H1 (cell line): ENCODE data around the gene FOXN3.

Source experiments
- POLR2A ChIP-seq, 2 experiments: IDR thresholded peaks; 1 replicate in 1 of 2; 2 replicates in 1 of 2; pipeline ENCODE4 v1.6.1; 2011; ENCODE audit warnings: low read depth in 2 of 2, low read length in 2 of 2, mild to moderate bottlenecking in 2 of 2; ENCODE audit errors: control extremely low read depth in 1 of 2
- SIN3A ChIP-seq, 2 experiments: IDR thresholded peaks in 1 of 2; conservative IDR thresholded peaks in 1 of 2; 2 replicates each; pipeline ENCODE4 v1.6.1; 2011 to 2012; ENCODE audit warnings: low read length in 2 of 2, improper control_type of control experiment in 1 of 2, low read depth in 1 of 2, mild to moderate bottlenecking in 1 of 2
- TF ChIP-seq, protein P1 (sequence below), 3 experiments: IDR thresholded peaks; 1 replicate in 2 of 3; 2 replicates in 1 of 3; pipeline versions ENCODE4 v1.5.1 to v1.6.1; 2011; ENCODE audit warnings: low read length in 3 of 3, mild to moderate bottlenecking in 3 of 3, inconsistent platforms in 2 of 3, low read depth in 1 of 3, moderate library complexity in 1 of 3; ENCODE audit not compliant: insufficient read depth in 1 of 3; ENCODE audit errors: control extremely low read depth in 1 of 3

DNA sequence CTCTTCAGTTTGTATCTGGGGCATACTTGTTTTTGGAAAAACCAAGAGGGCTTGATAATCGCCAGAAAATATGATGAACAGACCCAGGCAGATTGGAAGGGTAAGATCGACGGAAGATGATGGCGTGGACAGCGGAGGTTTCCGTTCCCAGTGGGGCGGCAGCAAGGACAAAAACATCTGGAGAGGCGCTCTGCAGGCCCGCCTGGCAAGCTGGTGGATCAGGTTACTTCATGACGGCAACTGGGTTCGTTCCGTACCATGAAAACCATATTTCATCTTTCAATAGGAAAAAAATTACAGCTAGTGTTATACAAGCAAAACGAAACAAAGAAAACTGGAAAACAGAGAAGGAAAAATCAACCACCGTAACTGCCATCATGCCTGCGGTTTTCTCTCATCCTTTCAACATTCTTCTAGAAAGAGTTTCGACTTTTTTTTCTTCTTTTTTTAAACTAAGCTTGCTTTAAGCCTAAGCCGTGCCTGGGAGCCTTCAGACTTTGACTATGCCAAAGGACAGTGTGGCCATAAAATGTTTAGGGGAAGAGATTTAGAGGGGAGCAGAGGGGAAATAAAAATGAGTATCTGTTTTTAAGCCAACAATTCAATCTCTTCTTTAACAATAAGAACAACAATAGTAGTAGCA, 210.5 kb downstream of the FOXN3 start:
- TF ChIP-seq, protein P1, sequence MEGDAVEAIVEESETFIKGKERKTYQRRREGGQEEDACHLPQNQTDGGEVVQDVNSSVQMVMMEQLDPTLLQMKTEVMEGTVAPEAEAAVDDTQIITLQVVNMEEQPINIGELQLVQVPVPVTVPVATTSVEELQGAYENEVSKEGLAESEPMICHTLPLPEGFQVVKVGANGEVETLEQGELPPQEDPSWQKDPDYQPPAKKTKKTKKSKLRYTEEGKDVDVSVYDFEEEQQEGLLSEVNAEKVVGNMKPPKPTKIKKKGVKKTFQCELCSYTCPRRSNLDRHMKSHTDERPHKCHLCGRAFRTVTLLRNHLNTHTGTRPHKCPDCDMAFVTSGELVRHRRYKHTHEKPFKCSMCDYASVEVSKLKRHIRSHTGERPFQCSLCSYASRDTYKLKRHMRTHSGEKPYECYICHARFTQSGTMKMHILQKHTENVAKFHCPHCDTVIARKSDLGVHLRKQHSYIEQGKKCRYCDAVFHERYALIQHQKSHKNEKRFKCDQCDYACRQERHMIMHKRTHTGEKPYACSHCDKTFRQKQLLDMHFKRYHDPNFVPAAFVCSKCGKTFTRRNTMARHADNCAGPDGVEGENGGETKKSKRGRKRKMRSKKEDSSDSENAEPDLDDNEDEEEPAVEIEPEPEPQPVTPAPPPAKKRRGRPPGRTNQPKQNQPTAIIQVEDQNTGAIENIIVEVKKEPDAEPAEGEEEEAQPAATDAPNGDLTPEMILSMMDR (IDR thresholded peaks at IDR 0.05; ENCODE audit: control extremely low read depth in 1 of 3, insufficient read depth in 1 of 3, low read depth in 1 of 3, low read length in 3 of 3) = no peak
- TF ChIP-seq SIN3A (conservative IDR thresholded peaks at IDR 0.05 in 1 of 2, IDR thresholded peaks at IDR 0.05 in 1 of 2; ENCODE audit: low read depth in 1 of 2, low read length in 2 of 2) (no peak), POLR2A (IDR thresholded peaks at IDR 0.05; ENCODE audit: control extremely low read depth in 1 of 2, low read depth in 2 of 2, low read length in 2 of 2) (no peak)
